T-helper 17 cell (primary cell): ENCODE results near the gene ADAMTS9. TPM values are rescaled to one million over a fixed set of nuclear protein-coding genes. Genes with fewer than 3 reads are reported as not detected.

Experiments used
- ATAC-seq: fragments of 150-1000 bp; cut with Tn5 transposase; 2 replicates; pipeline ENCODE4 v1.10.0; 2021; ENCODE audit warnings: mild to moderate bottlenecking, moderate library complexity
- DNase-seq, 3 donors: peaks; one replicate each; pipeline versions ENCODE4 v3.0.0 to v3.0.0-alpha.2; 2020 to 2021
- H3K9me3 ChIP-seq: one replicate; pipeline ENCODE4 v1.7.0; 2013; ENCODE audit warnings: low read length, mild to moderate bottlenecking; ENCODE audit not compliant: control insufficient read depth, poor library complexity, severe bottlenecking
- H3K27ac Mint-ChIP-seq: one replicate; pipeline ENCODE4 v1.8.0; 2022; ENCODE audit warnings: mild to moderate bottlenecking, moderate library complexity, mixed read lengths
- H3K27me3 Mint-ChIP-seq: one replicate; pipeline ENCODE4 v1.8.0; 2022; ENCODE audit warnings: mixed read lengths
- H3K36me3 Mint-ChIP-seq: one replicate; pipeline ENCODE4 v1.8.0; 2022; ENCODE audit warnings: low read depth, mixed read lengths
- H3K4me1 Mint-ChIP-seq: one replicate; pipeline ENCODE4 v1.8.0; 2022; ENCODE audit warnings: mild to moderate bottlenecking, mixed read lengths
- H3K4me3 Mint-ChIP-seq: one replicate; pipeline ENCODE4 v1.8.0; 2022; ENCODE audit warnings: mild to moderate bottlenecking, moderate library complexity, mixed read lengths
- total RNA-seq, 4 donors: library from RNA in 2 of 4; stranded (reverse) in 2 of 4; gene quantifications; one replicate each; pipeline ENCODE4 v1.2.3 and lab custom pipeline; 2022 to 2026

ADAMTS9 gene
- total RNA-seq, 2 donors from 2014 or later: not detected

DNA sequence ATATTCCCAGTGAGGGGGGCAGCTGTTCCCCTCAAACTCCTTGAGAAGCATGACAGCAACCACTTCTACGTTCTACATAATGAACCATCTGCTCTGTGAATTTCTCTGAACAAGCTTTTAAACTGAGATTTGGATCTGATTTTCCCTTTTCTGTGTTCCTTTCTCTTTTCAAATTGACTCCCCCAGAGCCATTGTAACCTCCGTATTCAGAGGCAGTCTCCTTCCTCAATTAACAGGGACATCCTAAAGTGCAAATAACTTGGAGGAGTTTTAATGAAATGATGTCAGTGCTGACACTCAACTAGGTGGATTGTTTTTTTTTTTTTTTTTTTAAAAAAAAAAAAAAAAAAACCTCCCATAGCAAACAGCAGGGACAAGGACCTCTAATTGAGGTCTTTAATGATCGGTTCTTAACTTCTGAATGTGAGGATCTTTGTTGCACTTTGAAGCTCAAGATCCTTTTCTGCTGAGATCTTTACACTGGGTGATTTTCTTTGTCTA is 48.8 kb downstream of the ADAMTS9 start:
- ATAC-seq (no peak), DNase-seq (no peak)
- Mint-ChIP-seq H3K27ac (no peak overlapping the region), H3K4me3 (no peak overlapping the region), H3K27me3 (no peaks in the 10 kb centered on the region), H3K36me3 (no peaks in the 10 kb centered on the region), H3K4me1 (no peaks in the 10 kb centered on the region)
- H3K9me3 ChIP-seq: no peaks in the 10 kb centered on the region

DNA sequence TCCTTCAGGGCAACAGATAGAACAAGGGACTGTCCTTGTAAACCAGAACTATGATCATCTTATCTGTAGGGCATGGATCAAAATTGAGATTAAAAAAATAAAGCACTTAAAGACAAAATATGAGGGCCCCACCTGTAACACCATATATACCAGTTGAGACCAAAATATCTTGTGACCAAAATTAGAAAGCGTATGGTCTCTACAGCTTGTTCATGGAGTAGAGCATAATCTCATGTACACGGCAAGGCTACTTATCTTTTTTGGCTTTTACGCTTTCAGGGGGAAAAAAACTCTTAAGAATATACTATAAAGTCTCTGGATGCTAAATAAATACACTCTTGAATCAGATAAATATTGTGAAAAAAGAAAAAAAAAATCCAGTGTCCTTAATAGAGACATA is 49.3 kb downstream of the ADAMTS9 start:
- H3K4me1 Mint-ChIP-seq: no peaks in the 10 kb centered on the region
- no peaks in the 10 kb centered on the region for H3K27me3 Mint-ChIP-seq
- H3K9me3 ChIP-seq: no peaks in the 10 kb centered on the region
- H3K27ac Mint-ChIP-seq: no peak overlapping the region
- no peak overlapping the region for H3K4me3 Mint-ChIP-seq
- no peaks in the 10 kb centered on the region for H3K36me3 Mint-ChIP-seq
- ATAC-seq: no peak
- DNase-seq: no peak

DNA sequence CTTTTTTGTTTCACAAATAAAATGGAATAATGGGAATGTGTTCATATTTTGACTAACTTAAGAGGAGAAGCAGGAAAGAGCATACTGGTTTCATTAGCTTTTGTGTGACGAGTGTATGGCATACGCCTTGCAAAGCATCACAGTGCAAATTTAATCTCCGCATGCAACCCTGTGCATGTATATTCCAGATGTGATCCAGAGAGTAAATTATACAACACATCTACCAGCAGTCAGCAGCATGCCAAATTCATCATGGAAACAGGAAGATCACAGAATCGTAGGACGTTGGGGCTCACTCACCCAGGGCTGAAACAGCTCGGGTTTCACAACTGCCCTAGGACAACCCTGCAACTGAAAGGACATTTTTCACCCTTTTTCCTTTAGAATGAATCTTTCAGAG is 53.4 kb downstream of the ADAMTS9 start:
- H3K9me3 ChIP-seq: no peaks in the 10 kb centered on the region
- DNase-seq (no peak), ATAC-seq (no peak)
- Mint-ChIP-seq H3K4me1 (no peaks in the 10 kb centered on the region), H3K27me3 (no peaks in the 10 kb centered on the region), H3K27ac (no peak overlapping the region), H3K36me3 (no peaks in the 10 kb centered on the region), H3K4me3 (no peak overlapping the region)

GRCh38 chr3:64631951-64632350 is 55.8 kb downstream of the ADAMTS9 start:
- DNase-seq: no peak
- Mint-ChIP-seq H3K4me1 (no peaks in the 10 kb centered on the region), H3K27me3 (no peaks in the 10 kb centered on the region), H3K36me3 (no peaks in the 10 kb centered on the region), H3K4me3 (no peak overlapping the region), H3K27ac (no peak overlapping the region)
- peaks cover 4% of the 10 kb centered on the region for H3K9me3 ChIP-seq
- ATAC-seq: no peak

GRCh38 chr3:64627471-64628321 is 60.1 kb downstream of the ADAMTS9 start:
- ATAC-seq (no peak), DNase-seq (no peak)
- H3K9me3 ChIP-seq: peaks cover 4% of the 10 kb centered on the region
- H3K4me1 Mint-ChIP-seq: no peaks in the 10 kb centered on the region
- H3K27ac Mint-ChIP-seq: no peak overlapping the region
- no peaks in the 10 kb centered on the region for H3K27me3 Mint-ChIP-seq
- no peaks in the 10 kb centered on the region for H3K36me3 Mint-ChIP-seq
- H3K4me3 Mint-ChIP-seq: no peak overlapping the region

DNA sequence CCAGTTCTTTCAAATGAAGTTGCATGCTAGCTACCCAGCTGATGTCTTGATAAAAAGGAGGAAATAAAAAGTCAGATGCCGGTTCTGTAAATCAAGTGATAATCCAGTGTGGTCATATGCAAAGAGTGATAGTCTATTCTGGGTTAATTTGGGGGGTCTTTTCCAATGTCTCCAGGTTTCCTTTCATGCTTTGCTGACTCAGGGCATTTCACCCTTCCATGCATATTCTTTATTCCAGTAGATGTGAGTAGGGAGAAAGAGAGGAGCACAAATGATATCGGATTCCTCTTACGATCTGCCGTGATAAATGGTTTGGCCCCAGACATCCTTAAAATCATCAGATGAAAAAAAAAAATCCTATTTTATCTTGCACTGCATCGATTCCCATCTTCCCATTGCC is 60.8 kb downstream of the ADAMTS9 start:
- DNase-seq (no peak), ATAC-seq (no peak)
- Mint-ChIP-seq H3K4me3 (no peak overlapping the region), H3K36me3 (no peaks in the 10 kb centered on the region), H3K4me1 (no peaks in the 10 kb centered on the region), H3K27ac (no peak overlapping the region), H3K27me3 (no peaks in the 10 kb centered on the region)
- peaks cover 4% of the 10 kb centered on the region for H3K9me3 ChIP-seq

GRCh38 chr3:64625381-64625780 is 62.4 kb downstream of the ADAMTS9 start:
- no peak for ATAC-seq
- no peaks in the 10 kb centered on the region for H3K27me3 Mint-ChIP-seq
- H3K36me3 Mint-ChIP-seq: no peaks in the 10 kb centered on the region
- peaks cover 4% of the 10 kb centered on the region for H3K9me3 ChIP-seq
- H3K4me1 Mint-ChIP-seq: no peaks in the 10 kb centered on the region
- no peak for DNase-seq
- H3K4me3 Mint-ChIP-seq: no peak overlapping the region
- H3K27ac Mint-ChIP-seq: no peak overlapping the region

GRCh38 chr3:64623125-64623524 is 64.7 kb downstream of the ADAMTS9 start:
- H3K27me3 Mint-ChIP-seq: no peaks in the 10 kb centered on the region
- no peaks in the 10 kb centered on the region for H3K36me3 Mint-ChIP-seq
- DNase-seq (no peak), ATAC-seq (no peak)
- no peak overlapping the region for H3K27ac Mint-ChIP-seq
- H3K4me1 Mint-ChIP-seq: no peaks in the 10 kb centered on the region
- H3K9me3 ChIP-seq: no peaks in the 10 kb centered on the region
- no peak overlapping the region for H3K4me3 Mint-ChIP-seq

DNA sequence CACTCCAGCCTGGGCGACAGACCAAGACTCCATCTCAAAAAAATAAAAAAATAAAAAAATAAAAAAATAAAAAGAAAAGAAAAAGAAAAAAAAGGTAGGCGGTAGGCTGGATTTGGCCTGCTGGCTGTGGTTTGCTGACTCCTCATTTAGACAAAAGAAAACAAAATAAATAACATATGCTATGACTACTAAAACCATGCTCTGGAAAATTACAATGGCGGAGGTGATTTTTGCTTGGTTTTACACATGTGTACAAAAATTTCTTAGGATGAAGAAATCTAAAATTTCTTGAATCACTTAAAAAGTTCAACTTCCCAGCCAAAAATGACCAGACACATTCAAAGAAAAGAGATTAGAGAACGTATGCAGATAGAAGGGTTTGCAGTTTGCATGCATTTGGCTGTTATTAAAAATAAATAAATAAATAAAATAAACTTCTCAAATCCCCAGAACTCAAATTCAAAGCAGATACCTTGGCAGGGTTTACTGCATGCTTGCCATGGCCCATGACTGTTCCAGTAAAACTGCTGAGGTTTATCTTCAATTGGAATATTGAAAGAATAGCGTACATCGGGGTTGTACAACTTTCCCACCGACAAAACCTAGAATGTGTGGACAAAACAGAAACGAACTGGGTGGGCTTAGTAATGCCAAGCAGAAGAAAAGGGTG is 65.9 kb downstream of the ADAMTS9 start:
- Mint-ChIP-seq H3K27ac (no peak overlapping the region), H3K4me1 (no peaks in the 10 kb centered on the region), H3K27me3 (no peaks in the 10 kb centered on the region), H3K36me3 (no peaks in the 10 kb centered on the region), H3K4me3 (no peak overlapping the region)
- no peaks in the 10 kb centered on the region for H3K9me3 ChIP-seq
- DNase-seq: no peak
- no peak for ATAC-seq

DNA sequence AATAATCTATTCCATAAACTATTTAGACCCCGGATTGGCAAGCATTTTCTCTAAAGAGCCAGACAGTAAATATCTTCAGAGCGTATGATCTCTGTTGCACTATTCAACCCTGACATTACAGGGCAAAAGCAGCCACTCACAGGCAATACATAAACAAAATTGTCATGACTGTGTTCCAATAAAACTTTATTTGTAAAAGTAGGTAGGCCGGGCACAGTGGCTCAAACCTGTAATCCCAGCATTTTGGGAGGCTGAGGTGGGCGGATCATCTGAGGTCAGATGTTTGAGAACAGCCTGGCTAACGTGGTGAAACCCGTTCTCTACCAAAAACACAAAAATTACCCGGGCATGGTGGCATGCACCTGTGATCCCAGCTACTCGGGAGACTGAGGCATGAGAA is 66.5 kb downstream of the ADAMTS9 start:
- Mint-ChIP-seq H3K4me1 (no peaks in the 10 kb centered on the region), H3K4me3 (no peak overlapping the region), H3K27ac (no peak overlapping the region), H3K27me3 (no peaks in the 10 kb centered on the region), H3K36me3 (no peaks in the 10 kb centered on the region)
- ATAC-seq (no peak), DNase-seq (no peak)
- H3K9me3 ChIP-seq: no peaks in the 10 kb centered on the region

DNA sequence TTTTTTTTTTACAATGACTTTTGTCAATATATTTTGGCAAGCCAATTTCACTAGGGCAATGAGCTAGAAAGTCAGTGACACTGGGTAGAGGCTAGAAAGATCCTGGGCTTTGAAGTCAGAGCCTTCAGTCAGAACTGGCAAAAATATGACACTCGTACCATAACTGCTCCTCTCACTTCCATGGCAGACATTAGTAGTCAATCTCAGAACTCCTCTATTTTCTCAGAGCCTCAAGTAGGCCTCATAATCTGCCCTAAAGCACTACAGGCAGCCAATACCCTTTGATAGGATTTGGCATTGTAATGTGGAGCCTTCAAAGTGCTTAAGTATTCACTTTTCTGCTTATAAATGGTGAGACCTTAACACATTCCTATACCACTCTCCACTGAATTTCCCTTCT is 67.8 kb downstream of the ADAMTS9 start:
- no peaks in the 10 kb centered on the region for H3K36me3 Mint-ChIP-seq

GRCh38 chr3:64619216-64619615 is 68.6 kb downstream of the ADAMTS9 start:
- no peaks in the 10 kb centered on the region for H3K27me3 Mint-ChIP-seq
- no peak overlapping the region for H3K27ac Mint-ChIP-seq
- no peaks in the 10 kb centered on the region for H3K9me3 ChIP-seq
- H3K36me3 Mint-ChIP-seq: no peaks in the 10 kb centered on the region
- no peak overlapping the region for H3K4me3 Mint-ChIP-seq
- DNase-seq (no peak), ATAC-seq (no peak)
- H3K4me1 Mint-ChIP-seq: no peaks in the 10 kb centered on the region

More for the DNA sequence above, 67.8 kb downstream of the ADAMTS9 start:
- Mint-ChIP-seq H3K4me1 (no peaks in the 10 kb centered on the region), H3K27ac (no peak overlapping the region), H3K4me3 (no peak overlapping the region), H3K27me3 (no peaks in the 10 kb centered on the region)
- ATAC-seq (no peak), DNase-seq (no peak)
- no peaks in the 10 kb centered on the region for H3K9me3 ChIP-seq

- H3K9me3 ChIP-seq: no peaks in the 10 kb centered on the region
- H3K4me1 Mint-ChIP-seq: no peaks in the 10 kb centered on the region
- ATAC-seq (no peak), DNase-seq (no peak)
- H3K27ac Mint-ChIP-seq: no peak overlapping the region
- no peak overlapping the region for H3K4me3 Mint-ChIP-seq
- no peaks in the 10 kb centered on the region for H3K27me3 Mint-ChIP-seq
- H3K36me3 Mint-ChIP-seq: no peaks in the 10 kb centered on the region
Observed at GRCh38 chr3:64617610-64618009, 70.2 kb downstream of the ADAMTS9 start.

- no peaks in the 10 kb centered on the region for H3K27me3 Mint-ChIP-seq
- H3K4me3 Mint-ChIP-seq: no peak overlapping the region
- no peak for ATAC-seq
- no peaks in the 10 kb centered on the region for H3K4me1 Mint-ChIP-seq
- H3K36me3 Mint-ChIP-seq: no peaks in the 10 kb centered on the region
- no peak for DNase-seq
- no peak overlapping the region for H3K27ac Mint-ChIP-seq
- no peaks in the 10 kb centered on the region for H3K9me3 ChIP-seq
Observed at GRCh38 chr3:64616953-64617352, 70.8 kb downstream of the ADAMTS9 start.
